ENCODE results near the gene DDIT4L. TPM values are rescaled to one million over a fixed set of nuclear protein-coding genes. Genes with fewer than 3 reads are reported as not detected.

The DDIT4L gene
- total and polyA plus RNA-seq, 2 experiments from 2014 or later: 3.4 to 7.0 TPM

GRCh38 chr4:100208964-100209363 lies 18.7 kb upstream of the DDIT4L start:
- H3K36me3 ChIP-seq (ENCODE audit: insufficient read depth): no peaks in the 10 kb centered on the region
- no peaks in the 10 kb centered on the region for H4K20me1 ChIP-seq (replicated peaks; ENCODE audit: insufficient read depth)
- DNase-seq (ENCODE audit: low spot score) (no peak), ATAC-seq (no peak)
- no peak overlapping the region for H2AFZ ChIP-seq
- Mint-ChIP-seq H3K27me3 (ENCODE audit: insufficient read depth, low read depth, poor library complexity) (peaks cover 2% of the 10 kb centered on the region), H3K9me3 (no peaks in the 10 kb centered on the region), H3K4me1 (peaks cover 3% of the 10 kb centered on the region; the same call in 2 of the 3 replicates), H3K27ac (no peak overlapping the region), H3K36me3 (ENCODE audit: low read depth) (no peaks in the 10 kb centered on the region), H3K4me3 (no peak overlapping the region)
- H3K9me2 ChIP-seq (ENCODE audit: insufficient read depth): peaks cover 3% of the 10 kb centered on the region; the same call in 1 of the 2 replicates
- H3F3A ChIP-seq (replicated peaks; ENCODE audit: low read depth): no peaks in the 10 kb centered on the region
- TF ChIP-seq, protein P1, sequence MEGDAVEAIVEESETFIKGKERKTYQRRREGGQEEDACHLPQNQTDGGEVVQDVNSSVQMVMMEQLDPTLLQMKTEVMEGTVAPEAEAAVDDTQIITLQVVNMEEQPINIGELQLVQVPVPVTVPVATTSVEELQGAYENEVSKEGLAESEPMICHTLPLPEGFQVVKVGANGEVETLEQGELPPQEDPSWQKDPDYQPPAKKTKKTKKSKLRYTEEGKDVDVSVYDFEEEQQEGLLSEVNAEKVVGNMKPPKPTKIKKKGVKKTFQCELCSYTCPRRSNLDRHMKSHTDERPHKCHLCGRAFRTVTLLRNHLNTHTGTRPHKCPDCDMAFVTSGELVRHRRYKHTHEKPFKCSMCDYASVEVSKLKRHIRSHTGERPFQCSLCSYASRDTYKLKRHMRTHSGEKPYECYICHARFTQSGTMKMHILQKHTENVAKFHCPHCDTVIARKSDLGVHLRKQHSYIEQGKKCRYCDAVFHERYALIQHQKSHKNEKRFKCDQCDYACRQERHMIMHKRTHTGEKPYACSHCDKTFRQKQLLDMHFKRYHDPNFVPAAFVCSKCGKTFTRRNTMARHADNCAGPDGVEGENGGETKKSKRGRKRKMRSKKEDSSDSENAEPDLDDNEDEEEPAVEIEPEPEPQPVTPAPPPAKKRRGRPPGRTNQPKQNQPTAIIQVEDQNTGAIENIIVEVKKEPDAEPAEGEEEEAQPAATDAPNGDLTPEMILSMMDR (conservative IDR thresholded peaks at IDR 0.05; ENCODE audit: low read depth in 2 of 2): no peak
- TF ChIP-seq EZH2 (IDR thresholded peaks at IDR 0.05; ENCODE audit: low read depth, unreplicated experiment) (no peak), ZNF114 (CRISPR knock-in tag; IDR thresholded peaks at IDR 0.05) (no peak), POLR2AphosphoS5 (IDR thresholded peaks at IDR 0.05; ENCODE audit: low read depth) (no peak), STAT1 (IDR thresholded peaks at IDR 0.05; ENCODE audit: unreplicated experiment) (no peak), NANOG (IDR thresholded peaks at IDR 0.05; ENCODE audit: borderline replicate concordance) (no peak), EZH2phosphoT487 (IDR thresholded peaks at IDR 0.05; ENCODE audit: unreplicated experiment) (no peak), ZNF331 (CRISPR knock-in tag; IDR thresholded peaks at IDR 0.05; ENCODE audit: low read depth) (no peak), JUNB (IDR thresholded peaks at IDR 0.05; ENCODE audit: unreplicated experiment) (no peak), CREB1 (CRISPR knock-in tag; IDR thresholded peaks at IDR 0.05; ENCODE audit: low read depth) (no peak)
- TF ChIP-seq, protein P2, sequence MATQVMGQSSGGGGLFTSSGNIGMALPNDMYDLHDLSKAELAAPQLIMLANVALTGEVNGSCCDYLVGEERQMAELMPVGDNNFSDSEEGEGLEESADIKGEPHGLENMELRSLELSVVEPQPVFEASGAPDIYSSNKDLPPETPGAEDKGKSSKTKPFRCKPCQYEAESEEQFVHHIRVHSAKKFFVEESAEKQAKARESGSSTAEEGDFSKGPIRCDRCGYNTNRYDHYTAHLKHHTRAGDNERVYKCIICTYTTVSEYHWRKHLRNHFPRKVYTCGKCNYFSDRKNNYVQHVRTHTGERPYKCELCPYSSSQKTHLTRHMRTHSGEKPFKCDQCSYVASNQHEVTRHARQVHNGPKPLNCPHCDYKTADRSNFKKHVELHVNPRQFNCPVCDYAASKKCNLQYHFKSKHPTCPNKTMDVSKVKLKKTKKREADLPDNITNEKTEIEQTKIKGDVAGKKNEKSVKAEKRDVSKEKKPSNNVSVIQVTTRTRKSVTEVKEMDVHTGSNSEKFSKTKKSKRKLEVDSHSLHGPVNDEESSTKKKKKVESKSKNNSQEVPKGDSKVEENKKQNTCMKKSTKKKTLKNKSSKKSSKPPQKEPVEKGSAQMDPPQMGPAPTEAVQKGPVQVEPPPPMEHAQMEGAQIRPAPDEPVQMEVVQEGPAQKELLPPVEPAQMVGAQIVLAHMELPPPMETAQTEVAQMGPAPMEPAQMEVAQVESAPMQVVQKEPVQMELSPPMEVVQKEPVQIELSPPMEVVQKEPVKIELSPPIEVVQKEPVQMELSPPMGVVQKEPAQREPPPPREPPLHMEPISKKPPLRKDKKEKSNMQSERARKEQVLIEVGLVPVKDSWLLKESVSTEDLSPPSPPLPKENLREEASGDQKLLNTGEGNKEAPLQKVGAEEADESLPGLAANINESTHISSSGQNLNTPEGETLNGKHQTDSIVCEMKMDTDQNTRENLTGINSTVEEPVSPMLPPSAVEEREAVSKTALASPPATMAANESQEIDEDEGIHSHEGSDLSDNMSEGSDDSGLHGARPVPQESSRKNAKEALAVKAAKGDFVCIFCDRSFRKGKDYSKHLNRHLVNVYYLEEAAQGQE (IDR thresholded peaks at IDR 0.05; ENCODE audit: unreplicated experiment): no peak
- TF ChIP-seq, protein P3, sequence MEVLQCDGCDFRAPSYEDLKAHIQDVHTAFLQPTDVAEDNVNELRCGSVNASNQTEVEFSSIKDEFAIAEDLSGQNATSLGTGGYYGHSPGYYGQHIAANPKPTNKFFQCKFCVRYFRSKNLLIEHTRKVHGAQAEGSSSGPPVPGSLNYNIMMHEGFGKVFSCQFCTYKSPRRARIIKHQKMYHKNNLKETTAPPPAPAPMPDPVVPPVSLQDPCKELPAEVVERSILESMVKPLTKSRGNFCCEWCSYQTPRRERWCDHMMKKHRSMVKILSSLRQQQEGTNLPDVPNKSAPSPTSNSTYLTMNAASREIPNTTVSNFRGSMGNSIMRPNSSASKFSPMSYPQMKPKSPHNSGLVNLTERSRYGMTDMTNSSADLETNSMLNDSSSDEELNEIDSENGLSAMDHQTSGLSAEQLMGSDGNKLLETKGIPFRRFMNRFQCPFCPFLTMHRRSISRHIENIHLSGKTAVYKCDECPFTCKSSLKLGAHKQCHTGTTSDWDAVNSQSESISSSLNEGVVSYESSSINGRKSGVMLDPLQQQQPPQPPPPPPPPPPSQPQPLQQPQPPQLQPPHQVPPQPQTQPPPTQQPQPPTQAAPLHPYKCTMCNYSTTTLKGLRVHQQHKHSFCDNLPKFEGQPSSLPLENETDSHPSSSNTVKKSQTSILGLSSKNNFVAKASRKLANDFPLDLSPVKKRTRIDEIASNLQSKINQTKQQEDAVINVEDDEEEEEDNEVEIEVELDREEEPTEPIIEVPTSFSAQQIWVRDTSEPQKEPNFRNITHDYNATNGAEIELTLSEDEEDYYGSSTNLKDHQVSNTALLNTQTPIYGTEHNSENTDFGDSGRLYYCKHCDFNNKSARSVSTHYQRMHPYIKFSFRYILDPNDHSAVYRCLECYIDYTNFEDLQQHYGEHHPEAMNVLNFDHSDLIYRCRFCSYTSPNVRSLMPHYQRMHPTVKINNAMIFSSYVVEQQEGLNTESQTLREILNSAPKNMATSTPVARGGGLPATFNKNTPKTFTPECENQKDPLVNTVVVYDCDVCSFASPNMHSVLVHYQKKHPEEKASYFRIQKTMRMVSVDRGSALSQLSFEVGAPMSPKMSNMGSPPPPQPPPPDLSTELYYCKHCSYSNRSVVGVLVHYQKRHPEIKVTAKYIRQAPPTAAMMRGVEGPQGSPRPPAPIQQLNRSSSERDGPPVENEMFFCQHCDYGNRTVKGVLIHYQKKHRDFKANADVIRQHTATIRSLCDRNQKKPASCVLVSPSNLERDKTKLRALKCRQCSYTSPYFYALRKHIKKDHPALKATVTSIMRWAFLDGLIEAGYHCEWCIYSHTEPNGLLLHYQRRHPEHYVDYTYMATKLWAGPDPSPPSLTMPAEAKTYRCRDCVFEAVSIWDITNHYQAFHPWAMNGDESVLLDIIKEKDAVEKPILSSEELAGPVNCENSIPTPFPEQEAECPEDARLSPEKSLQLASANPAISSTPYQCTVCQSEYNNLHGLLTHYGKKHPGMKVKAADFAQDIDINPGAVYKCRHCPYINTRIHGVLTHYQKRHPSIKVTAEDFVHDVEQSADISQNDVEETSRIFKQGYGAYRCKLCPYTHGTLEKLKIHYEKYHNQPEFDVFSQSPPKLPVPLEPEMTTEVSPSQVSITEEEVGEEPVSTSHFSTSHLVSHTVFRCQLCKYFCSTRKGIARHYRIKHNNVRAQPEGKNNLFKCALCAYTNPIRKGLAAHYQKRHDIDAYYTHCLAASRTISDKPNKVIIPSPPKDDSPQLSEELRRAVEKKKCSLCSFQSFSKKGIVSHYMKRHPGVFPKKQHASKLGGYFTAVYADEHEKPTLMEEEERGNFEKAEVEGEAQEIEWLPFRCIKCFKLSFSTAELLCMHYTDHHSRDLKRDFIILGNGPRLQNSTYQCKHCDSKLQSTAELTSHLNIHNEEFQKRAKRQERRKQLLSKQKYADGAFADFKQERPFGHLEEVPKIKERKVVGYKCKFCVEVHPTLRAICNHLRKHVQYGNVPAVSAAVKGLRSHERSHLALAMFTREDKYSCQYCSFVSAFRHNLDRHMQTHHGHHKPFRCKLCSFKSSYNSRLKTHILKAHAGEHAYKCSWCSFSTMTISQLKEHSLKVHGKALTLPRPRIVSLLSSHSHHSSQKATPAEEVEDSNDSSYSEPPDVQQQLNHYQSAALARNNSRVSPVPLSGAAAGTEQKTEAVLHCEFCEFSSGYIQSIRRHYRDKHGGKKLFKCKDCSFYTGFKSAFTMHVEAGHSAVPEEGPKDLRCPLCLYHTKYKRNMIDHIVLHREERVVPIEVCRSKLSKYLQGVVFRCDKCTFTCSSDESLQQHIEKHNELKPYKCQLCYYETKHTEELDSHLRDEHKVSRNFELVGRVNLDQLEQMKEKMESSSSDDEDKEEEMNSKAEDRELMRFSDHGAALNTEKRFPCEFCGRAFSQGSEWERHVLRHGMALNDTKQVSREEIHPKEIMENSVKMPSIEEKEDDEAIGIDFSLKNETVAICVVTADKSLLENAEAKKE (CRISPR knock-in tag; IDR thresholded peaks at IDR 0.05): no peak
- TF ChIP-seq, protein P4, sequence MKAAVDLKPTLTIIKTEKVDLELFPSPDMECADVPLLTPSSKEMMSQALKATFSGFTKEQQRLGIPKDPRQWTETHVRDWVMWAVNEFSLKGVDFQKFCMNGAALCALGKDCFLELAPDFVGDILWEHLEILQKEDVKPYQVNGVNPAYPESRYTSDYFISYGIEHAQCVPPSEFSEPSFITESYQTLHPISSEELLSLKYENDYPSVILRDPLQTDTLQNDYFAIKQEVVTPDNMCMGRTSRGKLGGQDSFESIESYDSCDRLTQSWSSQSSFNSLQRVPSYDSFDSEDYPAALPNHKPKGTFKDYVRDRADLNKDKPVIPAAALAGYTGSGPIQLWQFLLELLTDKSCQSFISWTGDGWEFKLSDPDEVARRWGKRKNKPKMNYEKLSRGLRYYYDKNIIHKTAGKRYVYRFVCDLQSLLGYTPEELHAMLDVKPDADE (IDR thresholded peaks at IDR 0.05): no peak
- H3K4me2 ChIP-seq: no peak overlapping the region
- no peak overlapping the region for H3K4me3 ChIP-seq
- H3K79me2 ChIP-seq (replicated peaks; ENCODE audit: insufficient read depth): no peaks in the 10 kb centered on the region
- H3K27me3 ChIP-seq (ENCODE audit: insufficient read depth): no peaks in the 10 kb centered on the region
- H3K27ac ChIP-seq (ENCODE audit: low read depth): no peak overlapping the region
- no peaks in the 10 kb centered on the region for H3K4me1 ChIP-seq (ENCODE audit: insufficient read depth)
